ENCODE results near the gene BCAS3.

DNA sequence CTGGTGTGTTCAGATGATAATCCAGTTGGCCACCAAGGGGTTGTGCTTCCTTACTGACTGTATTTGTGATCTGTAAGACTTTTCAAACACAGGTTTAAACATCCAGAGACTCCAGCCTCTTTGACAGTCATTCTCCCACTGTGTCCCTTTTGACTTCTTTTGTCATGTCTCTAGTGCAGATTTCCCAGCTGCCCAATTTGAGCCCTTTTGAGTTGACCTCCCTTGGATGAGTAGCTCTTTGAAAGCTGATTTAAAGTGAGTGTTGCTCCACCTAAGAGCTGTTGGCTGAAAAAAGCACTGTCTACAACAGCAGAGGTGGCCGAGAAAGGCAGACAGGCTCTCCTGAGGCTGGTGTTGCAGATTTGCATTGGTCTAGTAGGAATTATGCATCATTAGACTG is 533.6 kb downstream of the BCAS3 start:
- TF ChIP-seq, protein P1, sequence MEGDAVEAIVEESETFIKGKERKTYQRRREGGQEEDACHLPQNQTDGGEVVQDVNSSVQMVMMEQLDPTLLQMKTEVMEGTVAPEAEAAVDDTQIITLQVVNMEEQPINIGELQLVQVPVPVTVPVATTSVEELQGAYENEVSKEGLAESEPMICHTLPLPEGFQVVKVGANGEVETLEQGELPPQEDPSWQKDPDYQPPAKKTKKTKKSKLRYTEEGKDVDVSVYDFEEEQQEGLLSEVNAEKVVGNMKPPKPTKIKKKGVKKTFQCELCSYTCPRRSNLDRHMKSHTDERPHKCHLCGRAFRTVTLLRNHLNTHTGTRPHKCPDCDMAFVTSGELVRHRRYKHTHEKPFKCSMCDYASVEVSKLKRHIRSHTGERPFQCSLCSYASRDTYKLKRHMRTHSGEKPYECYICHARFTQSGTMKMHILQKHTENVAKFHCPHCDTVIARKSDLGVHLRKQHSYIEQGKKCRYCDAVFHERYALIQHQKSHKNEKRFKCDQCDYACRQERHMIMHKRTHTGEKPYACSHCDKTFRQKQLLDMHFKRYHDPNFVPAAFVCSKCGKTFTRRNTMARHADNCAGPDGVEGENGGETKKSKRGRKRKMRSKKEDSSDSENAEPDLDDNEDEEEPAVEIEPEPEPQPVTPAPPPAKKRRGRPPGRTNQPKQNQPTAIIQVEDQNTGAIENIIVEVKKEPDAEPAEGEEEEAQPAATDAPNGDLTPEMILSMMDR (conservative IDR thresholded peaks at IDR 0.05; ENCODE audit: low read length): no peak
- TF ChIP-seq EZH2phosphoT487 (IDR thresholded peaks at IDR 0.05; ENCODE audit: borderline replicate concordance, low read depth, low read length): no peak
